HepG2 (cell line): ENCODE results near the gene UBE2Q2. TPM values are rescaled to one million over a fixed set of nuclear protein-coding genes. Genes with fewer than 3 reads are reported as not detected.

Experiments used
- ATAC-seq: fragments of 200-7000 bp; cut with Tn5 transposase; 3 replicates; pipeline ENCODE4 v1.9.1; 2020; ENCODE audit warnings: mild to moderate bottlenecking, moderate library complexity
- BruUV-seq: library from RNA; stranded (reverse); fragments of 400-500 nt; replicated peaks from 2 replicates; lab custom pipeline; 2021; lab: Mats Ljungman, UMichigan
- CTCF ChIA-PET: fragments of 300-600 bp; formaldehyde crosslinking; extraction: SDS; loops from one replicate; lab custom pipeline; 2021; ENCODE audit warnings: low total read pairs, inconsistent platforms, low intra/inter-chr PET ratio; lab: Yijun Ruan, JAX
- POLR2A ChIA-PET: fragments of 350-600 bp; sonication (Branson Sonifier 250); formaldehyde crosslinking; loops from one replicate; lab custom pipeline; 2020; ENCODE audit warnings: antibody characterized with exemption, inconsistent platforms; lab: Yijun Ruan, JAX
- DNase-seq: peaks from one replicate; pipeline ENCODE4 v3.0.0-alpha.2; 2015; ENCODE audit warnings: low spot score
- FAIRE-seq: peaks from 3 replicates; lab custom pipeline; 2011; peaks lifted over from hg19 to GRCh38; lab: Jason Lieb, UNC
- H2AFZ ChIP-seq: one replicate; pipeline ENCODE4 v1.6.1; 2011; ENCODE audit warnings: low read length, inconsistent platforms
- H3K27ac ChIP-seq: fragments of 300-600 bp; 3 replicates; pipeline ENCODE4 v1.8.0; 2011; ENCODE audit warnings: mixed run types, mild to moderate bottlenecking, mixed read lengths, low read length, inconsistent platforms; ENCODE audit not compliant: insufficient read depth; ENCODE audit errors: extremely low read length
- H3K27me3 ChIP-seq, 2 experiments: fragments of 200-600 bp in 1 of 2; 2 replicates in 1 of 2; 3 replicates in 1 of 2; pipeline versions ENCODE4 v1.6.0 to v1.8.0; 2011; ENCODE audit warnings: low read length in 2 of 2, mild to moderate bottlenecking in 2 of 2, moderate library complexity in 2 of 2, inconsistent platforms in 1 of 2; ENCODE audit not compliant: insufficient read depth in 2 of 2, control insufficient read depth in 1 of 2
- H3K36me3 ChIP-seq, 2 experiments: fragments of 200-600 bp in 1 of 2; replicated peaks in 1 of 2; 2 replicates in 1 of 2; 3 replicates in 1 of 2; pipeline versions ENCODE4 v1.5.1 to v1.8.0; 2011; ENCODE audit warnings: low read length in 2 of 2, inconsistent platforms in 1 of 2; ENCODE audit not compliant: insufficient read depth in 2 of 2, control insufficient read depth in 1 of 2
- H3K4me1 ChIP-seq: 2 replicates; pipeline ENCODE4 v1.5.1; 2012; ENCODE audit warnings: low read length, inconsistent platforms; ENCODE audit not compliant: insufficient read depth
- H3K4me2 ChIP-seq: 2 replicates; pipeline ENCODE4 v1.6.0; 2011; ENCODE audit warnings: low read depth, low read length, inconsistent platforms
- H3K4me3 ChIP-seq, 3 experiments: fragments of 200-600 bp in 1 of 3; sonication (generic), shearing (Covaris generic) in 1 of 3; replicated peaks in 1 of 3; 2 replicates each; pipeline ENCODE4 v1.5.1; 2011 to 2016; ENCODE audit warnings: low read length in 3 of 3, inconsistent platforms in 2 of 3, low read depth in 2 of 3, mild to moderate bottlenecking in 2 of 3, control low read depth in 1 of 3, mixed read lengths in 1 of 3; ENCODE audit not compliant: insufficient read depth in 1 of 3
- H3K79me2 ChIP-seq: one replicate; pipeline ENCODE4 v1.6.1; 2011; ENCODE audit warnings: low read length, inconsistent platforms; ENCODE audit not compliant: insufficient read depth
- H3K9ac ChIP-seq: 2 replicates; pipeline ENCODE4 v1.6.0; 2011; ENCODE audit warnings: mild to moderate bottlenecking, low read depth, low read length, inconsistent platforms; ENCODE audit not compliant: insufficient read depth
- H3K9me3 ChIP-seq: 2 replicates; pipeline ENCODE4 v1.5.1; 2012; ENCODE audit warnings: mild to moderate bottlenecking, low read length
- H4K20me1 ChIP-seq: 2 replicates; pipeline ENCODE4 v1.6.0; 2011; ENCODE audit warnings: inconsistent platforms, mild to moderate bottlenecking, low read length, moderate library complexity; ENCODE audit not compliant: insufficient read depth
- CHD2 ChIP-seq: IDR thresholded peaks from 2 replicates; pipeline ENCODE4 v1.6.1; 2011; ENCODE audit warnings: low read depth, low read length, improper control_type of control experiment
- KDM5A ChIP-seq: fragments of 200-600 bp; sonication (generic); IDR thresholded peaks from 2 replicates; pipeline ENCODE4 v1.7.0; 2018; ENCODE audit warnings: antibody characterized with exemption, mild to moderate bottlenecking, low read length, borderline replicate concordance
- PRPF4 ChIP-seq: fragments of 200-400 bp; formaldehyde crosslinking; IDR thresholded peaks from 2 replicates; pipeline ENCODE4 v1.6.1; 2016; ENCODE audit warnings: low read length, low read depth; ENCODE audit not compliant: poor library complexity, severe bottlenecking
- SALL2 ChIP-seq: sonication (generic); formaldehyde crosslinking; IDR thresholded peaks from 2 replicates; pipeline ENCODE4 v1.8.1; 2023; ENCODE audit warnings: mild to moderate bottlenecking, missing genetic modification reagents, inconsistent platforms
- STAT5B ChIP-seq: sonication (generic); formaldehyde crosslinking; IDR thresholded peaks from 2 replicates; pipeline ENCODE4 v1.4.0; 2020; ENCODE audit warnings: missing genetic modification reagents
- ZMAT5 ChIP-seq: sonication (generic); formaldehyde crosslinking; IDR thresholded peaks from 2 replicates; pipeline ENCODE4 v1.5.0; 2020; ENCODE audit warnings: mild to moderate bottlenecking, low read depth, missing genetic modification reagents, borderline replicate concordance
- ZNF329 ChIP-seq: sonication (generic); formaldehyde crosslinking; IDR thresholded peaks from 2 replicates; pipeline ENCODE4 v1.9.0; 2021; ENCODE audit warnings: low read depth, mild to moderate bottlenecking, missing genetic modification reagents
- ZNF451 ChIP-seq: sonication (generic); formaldehyde crosslinking; IDR thresholded peaks from 2 replicates; pipeline ENCODE4 v1.5.0; 2020; ENCODE audit warnings: mild to moderate bottlenecking, missing genetic modification reagents
- ZNF713 ChIP-seq: sonication (generic); formaldehyde crosslinking; IDR thresholded peaks from 2 replicates; pipeline ENCODE4 v1.4.0; 2020; ENCODE audit warnings: mild to moderate bottlenecking, missing genetic modification reagents
- WGBS: methylation state at CpG from one replicate; pipeline ENCODE4 v1.1.6; 2017; ENCODE audit warnings: low lambda C conversion rate; 5-methylcytosine and 5-hydroxymethylcytosine counted together
- in situ Hi-C: cut with HindIII; loops from 2 replicates; pipeline ENCODE4 v1.10.0; 2017; ENCODE audit warnings: low pct_unique_long_range_greater_than_20kb; ENCODE audit not compliant: extremely low pct_ligation_motif_present
- intact Hi-C: fragments of 100-400 bp; cut with micrococcal nuclease; formaldehyde crosslinking; loops from one replicate; pipeline ENCODE4 v1.10.0; 2022; ENCODE audit not compliant: unreplicated experiment
- polyA plus RNA-seq, 8 experiments: library from polyadenylated mRNA; depleted of rRNA in 3 of 8; stranded (reverse) in 7 of 8; unstranded in 1 of 8; fragments of >200 nt; fragmentation: Illumina TruSeq in 4 of 8; extraction: Trizol in 4 of 8; gene quantifications; 2 replicates each; pipeline versions ENCODE4 v1.2.1 to v1.2.3, GENCODE V29; 2011 to 2016; ENCODE audit warnings: low read depth in 4 of 8, missing spikeins in 1 of 8, mixed read lengths in 1 of 8; ENCODE audit not compliant: insufficient read depth in 1 of 8
- total RNA-seq, 5 experiments: library from RNA; depleted of rRNA; stranded (reverse); fragments of >200 nt; fragmentation: Illumina TruSeq; extraction: Trizol; gene quantifications; 2 replicates each; pipeline ENCODE4 v1.2.3, GENCODE V29; 2016; ENCODE audit warnings: low read depth in 1 of 5

The UBE2Q2 gene
- total and polyA plus RNA-seq, 2 of the 13 experiments (the other 11 are each of a cell fraction or from before 2014, with no cell fraction given): 10.6 to 20.4 TPM

- TF ChIP-seq ZMAT5 (CRISPR knock-in tag): no peak
- no peak for TF ChIP-seq CHD2
- no peak for TF ChIP-seq PRPF4
- TF ChIP-seq, all 625 proteins: peak for 0
Observed at GRCh38 chr15:75857886-75858285, 14.6 kb downstream of the UBE2Q2 start (continued).

GRCh38 chr15:75861750-75862402 lies 18.6 kb downstream of the UBE2Q2 start:
- ChIA-PET POLR2A (no interaction called here), CTCF (no interaction called here)
- ATAC-seq (no peak), FAIRE-seq (no peak), DNase-seq (no peak)
- Histone ChIP-seq H3K27ac (no peak overlapping the region), H3K9me3 (no peaks in the 10 kb centered on the region), H2AFZ (no peak overlapping the region), H3K9ac (no peak overlapping the region), H3K4me1 (peaks cover 5% of the 10 kb centered on the region; the same call in 1 of the 2 replicates), H3K27me3 (no peaks in the 10 kb centered on the region; a peak in 1 of 5 replicates), H4K20me1 (no peaks in the 10 kb centered on the region), H3K4me3 (no peak overlapping the region), H3K79me2 (no peaks in the 10 kb centered on the region), H3K4me2 (no peak overlapping the region), H3K36me3 (peaks cover 3 to 23% of the 10 kb centered on the region in 2 experiments)
- 96% methylated on average over 6 of the region's 6 CpGs for WGBS
- BruUV-seq: no TSS peak
- TF ChIP-seq ZNF713 (CRISPR knock-in tag): no peak
- no peak for TF ChIP-seq ZNF329 (CRISPR knock-in tag)
- TF ChIP-seq SALL2: no peak
- TF ChIP-seq ZNF451 (CRISPR knock-in tag): no peak
- no peak for TF ChIP-seq STAT5B (CRISPR knock-in tag)
- TF ChIP-seq KDM5A: no peak
- in situ Hi-C loops: no loop called here
- intact Hi-C loops: no loop called here
